H1 (cell line): Measurements from ENCODE around the gene SEC14L5. TPM values are rescaled to one million over a fixed set of nuclear protein-coding genes. Genes with fewer than 3 reads are reported as not detected.
A peak's percentile ranks its signal among the peaks of the same experiment; 100 is the strongest.

Experiments used
- CTCF ChIA-PET: fragments of 300-600 bp; sonication (Branson Sonifier 250); formaldehyde crosslinking; loops from one replicate; lab custom pipeline; 2021; ENCODE audit not compliant: partially characterized antibody; lab: Charles Lee
- POLR2A ChIA-PET: fragments of 300-600 bp; sonication (Branson Sonifier 250); formaldehyde crosslinking; loops from one replicate; lab custom pipeline; 2021; ENCODE audit warnings: inconsistent platforms; ENCODE audit not compliant: partially characterized antibody; lab: Charles Lee
- DNase-seq, 2 experiments: peaks; one replicate each; pipeline versions ENCODE4 v3.0.0 to v3.0.0-alpha.2; 2010 to 2022; ENCODE audit warnings: low spot score in 2 of 2, low read depth in 1 of 2, mixed read lengths in 1 of 2
- FAIRE-seq: peaks from 2 replicates; lab custom pipeline; 2011; peaks lifted over from hg19 to GRCh38; lab: Jason Lieb, UNC
- H2AFZ ChIP-seq: 2 replicates; pipeline ENCODE4 v1.8.1; 2012; ENCODE audit warnings: low read length, inconsistent platforms
- H2AK5ac ChIP-seq: 2 replicates; pipeline ENCODE4 v1.6.1; 2013; ENCODE audit warnings: low read depth, low read length
- H2BK120ac ChIP-seq: replicated peaks from 2 replicates; pipeline ENCODE3; 2013; ENCODE audit warnings: low read depth, low read length, inconsistent platforms
- H2BK12ac ChIP-seq: 2 replicates; pipeline ENCODE4 v1.6.1; 2013; ENCODE audit warnings: low read depth, low read length
- H2BK15ac ChIP-seq: 2 replicates; pipeline ENCODE4 v1.6.1; 2013; ENCODE audit warnings: low read length
- H2BK20ac ChIP-seq: 2 replicates; pipeline ENCODE4 v1.6.1; 2013; ENCODE audit warnings: low read length
- H2BK5ac ChIP-seq: 2 replicates; pipeline ENCODE4 v1.6.1; 2013; ENCODE audit warnings: low read depth, low read length
- H3K14ac ChIP-seq: 2 replicates; pipeline ENCODE4 v1.6.1; 2013; ENCODE audit warnings: inconsistent platforms; ENCODE audit not compliant: insufficient read length
- H3K18ac ChIP-seq: 2 replicates; pipeline ENCODE4 v1.6.1; 2013; ENCODE audit warnings: low read length; ENCODE audit errors: extremely low read depth
- H3K23ac ChIP-seq: 2 replicates; pipeline ENCODE4 v1.6.1; 2013; ENCODE audit warnings: inconsistent platforms; ENCODE audit not compliant: insufficient read length
- H3K23me2 ChIP-seq: 2 replicates; pipeline ENCODE4 v1.6.1; 2013; ENCODE audit warnings: low read depth, low read length
- H3K27ac ChIP-seq: 2 replicates; pipeline ENCODE4 v1.6.1; 2011; ENCODE audit warnings: low read depth, low read length, inconsistent platforms
- H3K27me3 ChIP-seq, 4 experiments: replicated peaks in 1 of 4; 1 replicate in 1 of 4; 2 replicates in 3 of 4; pipeline versions ENCODE4 v1.6.1 to v1.8.1; 2011 to 2013; ENCODE audit warnings: low read length in 3 of 4, mild to moderate bottlenecking in 3 of 4, inconsistent platforms in 2 of 4, mixed read lengths in 2 of 4, moderate library complexity in 1 of 4; ENCODE audit not compliant: control insufficient read depth in 3 of 4, insufficient read depth in 3 of 4; ENCODE audit errors: extremely low read depth in 1 of 4
- H3K36me3 ChIP-seq, 4 experiments: 2 replicates each; pipeline versions ENCODE4 v1.6.1 to v1.8.1; 2011 to 2013; ENCODE audit warnings: mild to moderate bottlenecking in 4 of 4, low read length in 3 of 4, moderate library complexity in 2 of 4, control low read depth in 1 of 4, inconsistent platforms in 1 of 4; ENCODE audit not compliant: insufficient read depth in 4 of 4, control insufficient read depth in 2 of 4
- H3K4ac ChIP-seq: replicated peaks from 2 replicates; pipeline ENCODE3; 2013; ENCODE audit warnings: low read length, low read depth, mixed read lengths, inconsistent platforms; ENCODE audit not compliant: insufficient read length
- H3K4me1 ChIP-seq, 4 experiments: replicated peaks in 1 of 4; 1 replicate in 1 of 4; 2 replicates in 3 of 4; pipeline versions ENCODE4 v1.6.1 to v1.8.1; 2011 to 2013; ENCODE audit warnings: low read length in 3 of 4, inconsistent platforms in 2 of 4, mixed read lengths in 1 of 4; ENCODE audit not compliant: insufficient read depth in 4 of 4, control insufficient read depth in 3 of 4
- H3K4me2 ChIP-seq, 2 experiments: 2 replicates each; pipeline versions ENCODE4 v1.6.1 to v1.8.1; 2011 to 2013; ENCODE audit warnings: low read depth in 2 of 2, low read length in 2 of 2, control low read depth in 1 of 2, inconsistent platforms in 1 of 2, mild to moderate bottlenecking in 1 of 2; ENCODE audit not compliant: insufficient read depth in 1 of 2
- H3K4me3 ChIP-seq, 4 experiments: fragments of 200-600, 300-600 bp in 1 of 4; sonication (generic), shearing (Covaris generic), sonication (Bioruptor Twin) in 1 of 4; 2 replicates each; pipeline versions ENCODE4 v1.5.1 to v1.8.1; 2011 to 2016; ENCODE audit warnings: low read length in 4 of 4, low read depth in 3 of 4, control low read depth in 2 of 4, inconsistent platforms in 2 of 4, mild to moderate bottlenecking in 2 of 4, mixed read lengths in 1 of 4, moderate library complexity in 1 of 4; ENCODE audit not compliant: insufficient read depth in 2 of 4; ENCODE audit errors: extremely low read depth in 1 of 4
- H3K56ac ChIP-seq: replicated peaks from 2 replicates; pipeline ENCODE3; 2013; ENCODE audit warnings: low read depth, mild to moderate bottlenecking, mixed read lengths, low read length, inconsistent platforms; ENCODE audit not compliant: insufficient read length
- H3K79me1 ChIP-seq: 2 replicates; pipeline ENCODE4 v1.6.1; 2013; ENCODE audit warnings: low read depth, low read length, control low read depth
- H3K79me2 ChIP-seq, 2 experiments: 2 replicates each; pipeline versions ENCODE4 v1.6.1 to v1.8.1; 2012 to 2013; ENCODE audit warnings: low read length in 2 of 2, mild to moderate bottlenecking in 2 of 2, inconsistent platforms in 1 of 2; ENCODE audit not compliant: insufficient read depth in 2 of 2, control insufficient read depth in 1 of 2
- H3K9ac ChIP-seq, 4 experiments: replicated peaks in 1 of 4; 1 replicate in 1 of 4; 2 replicates in 3 of 4; pipeline versions ENCODE4 v1.6.1 to v1.8.1; 2011 to 2013; ENCODE audit warnings: low read depth in 3 of 4, low read length in 3 of 4, control low read depth in 2 of 4, mild to moderate bottlenecking in 2 of 4, moderate library complexity in 2 of 4, inconsistent platforms in 1 of 4; ENCODE audit errors: extremely low read depth in 1 of 4
- H3K9me3 ChIP-seq, 2 experiments: 2 replicates each; pipeline versions ENCODE4 v1.6.1 to v1.8.1; 2012 to 2013; ENCODE audit warnings: mild to moderate bottlenecking in 2 of 2, moderate library complexity in 2 of 2, control low read depth in 1 of 2, inconsistent platforms in 1 of 2, low read depth in 1 of 2, low read length in 1 of 2, mixed read lengths in 1 of 2; ENCODE audit not compliant: insufficient read depth in 2 of 2
- H4K20me1 ChIP-seq, 2 experiments: replicated peaks in 1 of 2; 2 replicates each; pipeline versions ENCODE3 to v1.8.1; 2011 to 2013; ENCODE audit warnings: inconsistent platforms in 2 of 2, low read length in 2 of 2, mild to moderate bottlenecking in 1 of 2; ENCODE audit not compliant: insufficient read depth in 2 of 2, control insufficient read depth in 1 of 2
- H4K5ac ChIP-seq: 2 replicates; pipeline ENCODE4 v1.6.1; 2013; ENCODE audit warnings: low read length, low read depth, mixed read lengths, inconsistent platforms; ENCODE audit not compliant: insufficient read length
- H4K8ac ChIP-seq: 2 replicates; pipeline ENCODE4 v1.8.0; 2013; ENCODE audit warnings: mild to moderate bottlenecking, moderate library complexity, low read length, inconsistent platforms; ENCODE audit not compliant: insufficient read depth; ENCODE audit errors: extremely low read depth
- H4K91ac ChIP-seq: replicated peaks from 2 replicates; pipeline ENCODE3; 2013; ENCODE audit warnings: low read length, mixed read lengths, inconsistent platforms; ENCODE audit not compliant: insufficient read length
- KDM1A ChIP-seq: fragments of 200-600, 300-600 bp; sonication (generic); IDR thresholded peaks from 2 replicates; pipeline ENCODE4 v1.7.1; 2016; ENCODE audit warnings: mild to moderate bottlenecking, low read length, borderline replicate concordance
- POLR2AphosphoS5 ChIP-seq: IDR thresholded peaks from 2 replicates; pipeline ENCODE4 v1.6.1; 2011; ENCODE audit warnings: low read depth, low read length
- WGBS, 2 experiments: shearing (Covaris generic) in 1 of 2; methylation state at CpG; one replicate each; pipeline versions ENCODE4 v1.1.6 to v1.1.7; 2013 to 2015; ENCODE audit warnings: low lambda C conversion rate in 2 of 2, mixed read lengths in 2 of 2, inconsistent platforms in 1 of 2, low coverage in 1 of 2, missing lambda C conversion rate in 1 of 2; ENCODE audit not compliant: insufficient replicate concordance in 2 of 2, insufficient coverage in 1 of 2, insufficient read length in 1 of 2; ENCODE audit errors: extremely low coverage in 1 of 2, missing lambda C conversion rate in 1 of 2; 5-methylcytosine and 5-hydroxymethylcytosine counted together
- polyA plus RNA-seq, 7 experiments: library from polyadenylated mRNA; depleted of rRNA in 3 of 7; stranded (reverse) in 5 of 7; unstranded in 2 of 7; fragments of >200 nt in 5 of 7; fragments of 200-250 nt in 2 of 7; gene quantifications; 1 replicate in 5 of 7; 2 replicates in 1 of 7; 4 replicates in 1 of 7; pipeline versions ENCODE4 v1.2.1 to v1.2.3, GENCODE V29; 2011 to 2013; ENCODE audit warnings: missing spikeins in 2 of 7, mixed read lengths in 2 of 7
- total RNA-seq: library from RNA; stranded (reverse); fragmentation: NEBNext Ultra II Directional; extraction: Animal tissue kit (Norgen Biotek cat#: 25700); gene quantifications from 2 replicates; pipeline ENCODE4 v1.2.1, GENCODE V29; 2021

SEC14L5 gene
- total and polyA plus RNA-seq, 2 of the 8 experiments (the other 6 are each of a cell fraction or from before 2014, with no cell fraction given) = 1.9 to 3.0 TPM

- H4K8ac ChIP-seq = no peak overlapping the region
- H3K4me1 ChIP-seq = no peaks in the 10 kb centered on the region
- H3K79me1 ChIP-seq = no peaks in the 10 kb centered on the region; the same call in 1 of the 2 replicates
- ChIA-PET POLR2A (interaction anchor here (0.8 to 1.0 kb wide), 2 partner anchors 19 to 47 kb away, joined by 3 read pairs; no protein-coding TSS in a partner anchor), CTCF (interaction anchor here (0.5 to 3.4 kb wide), 4 partner anchors 22 to 82 kb away, joined by 3 to 10 read pairs (median 4); no protein-coding TSS in a partner anchor)
- no peaks in the 10 kb centered on the region for H3K9me3 ChIP-seq
- no peak overlapping the region for H3K27ac ChIP-seq
- no peak for TF ChIP-seq POLR2AphosphoS5
- TF ChIP-seq KDM1A = 0 out of 2 replicates have a peak, but pooled peaks have one; percentile 23
- no peak overlapping the region for H3K18ac ChIP-seq
- no peak overlapping the region for H3K23ac ChIP-seq
- no peak overlapping the region for H3K14ac ChIP-seq
- no peak overlapping the region for H2BK120ac ChIP-seq
- H2AFZ ChIP-seq = no peak overlapping the region
- H3K4ac ChIP-seq = no peak overlapping the region
- H2BK5ac ChIP-seq = no peak overlapping the region
- H3K4me2 ChIP-seq = no peak overlapping the region
- WGBS, 2 experiments = 87% methylated on average over 3 of the region's 3 CpGs; no CpG with 5 or more reads in 1 of the 2 experiments
- no peak overlapping the region for H4K5ac ChIP-seq
- no peaks in the 10 kb centered on the region for H4K20me1 ChIP-seq
- FAIRE-seq = no peak
- no peak overlapping the region for H4K91ac ChIP-seq
- no peaks in the 10 kb centered on the region for H3K27me3 ChIP-seq
- H2BK15ac ChIP-seq = no peak overlapping the region
- H2BK20ac ChIP-seq = no peak overlapping the region
- H3K9ac ChIP-seq = no peak overlapping the region
- H3K23me2 ChIP-seq = no peaks in the 10 kb centered on the region
- no peak overlapping the region for H3K4me3 ChIP-seq
- no peak overlapping the region for H2BK12ac ChIP-seq
- no peak overlapping the region for H2AK5ac ChIP-seq
- no peaks in the 10 kb centered on the region for H3K79me2 ChIP-seq
- no peaks in the 10 kb centered on the region for H3K36me3 ChIP-seq
- no peak for DNase-seq
- H3K56ac ChIP-seq = no peak overlapping the region
Observed at GRCh38 chr16:5002699-5003143, 44.6 kb downstream of the SEC14L5 start.
